Keratinocyte (primary cell): ENCODE results near the gene CTRB1. TPM values are rescaled to one million over a fixed set of nuclear protein-coding genes. Genes with fewer than 3 reads are reported as not detected.

Experiments
- DNase-seq: peaks from one replicate; pipeline ENCODE4 v3.0.0-alpha.2; 2011; ENCODE audit warnings: low read depth, missing footprints, low spot score
- FAIRE-seq: peaks from 2 replicates; lab custom pipeline; 2011; peaks lifted over from hg19 to GRCh38; lab: Jason Lieb, UNC
- H2AFZ ChIP-seq: 2 replicates; pipeline ENCODE4 v1.6.0; 2012; ENCODE audit warnings: low read length, control low read depth, inconsistent platforms; ENCODE audit not compliant: control insufficient read depth
- H3K27ac ChIP-seq: 2 replicates; pipeline ENCODE4 v1.5.1; 2011; ENCODE audit warnings: low read length; ENCODE audit not compliant: control insufficient read depth, insufficient read depth
- H3K27me3 ChIP-seq: 3 replicates; pipeline ENCODE4 v1.6.0; 2011; ENCODE audit warnings: low read length; ENCODE audit not compliant: control insufficient read depth, insufficient read depth; ENCODE audit errors: extremely low read depth
- H3K36me3 ChIP-seq, 2 experiments: 2 replicates in 1 of 2; 3 replicates in 1 of 2; pipeline ENCODE4 v1.5.1; 2011; ENCODE audit warnings: low read length in 2 of 2, mild to moderate bottlenecking in 1 of 2; ENCODE audit not compliant: control insufficient read depth in 2 of 2, insufficient read depth in 2 of 2; ENCODE audit errors: extremely low read depth in 1 of 2
- H3K4me1 ChIP-seq: 3 replicates; pipeline ENCODE4 v1.5.1; 2011; ENCODE audit warnings: low read length; ENCODE audit not compliant: control insufficient read depth, insufficient read depth; ENCODE audit errors: extremely low read depth
- H3K4me2 ChIP-seq: 3 replicates; pipeline ENCODE4 v1.6.0; 2011; ENCODE audit warnings: low read depth, low read length; ENCODE audit not compliant: control insufficient read depth, insufficient read depth; ENCODE audit errors: extremely low read depth
- H3K4me3 ChIP-seq, 3 experiments: fragments of 200-600 bp in 1 of 3; sonication (generic) in 1 of 3; 2 replicates in 2 of 3; 3 replicates in 1 of 3; pipeline ENCODE4 v1.5.1; 2011 to 2016; ENCODE audit warnings: low read length in 3 of 3, mild to moderate bottlenecking in 3 of 3, control low read depth in 2 of 3, inconsistent platforms in 1 of 3, low read depth in 1 of 3, mixed read lengths in 1 of 3, mixed run types in 1 of 3, moderate library complexity in 1 of 3; ENCODE audit not compliant: control insufficient read depth in 2 of 3, insufficient read depth in 2 of 3; ENCODE audit errors: extremely low read depth in 1 of 3
- H3K79me2 ChIP-seq: 2 replicates; pipeline ENCODE4 v1.6.0; 2012; ENCODE audit warnings: low read length; ENCODE audit not compliant: control insufficient read depth, insufficient read depth
- H3K9ac ChIP-seq: 3 replicates; pipeline ENCODE4 v1.6.0; 2011; ENCODE audit warnings: low read length; ENCODE audit not compliant: control insufficient read depth, insufficient read depth; ENCODE audit errors: extremely low read depth
- H3K9me1 ChIP-seq: 3 replicates; pipeline ENCODE4 v1.6.0; 2011; ENCODE audit warnings: low read length; ENCODE audit not compliant: control insufficient read depth, insufficient read depth; ENCODE audit errors: extremely low read depth
- H3K9me3 ChIP-seq: 2 replicates; pipeline ENCODE4 v1.5.1; 2012; ENCODE audit warnings: low read depth, low read length; ENCODE audit not compliant: control insufficient read depth
- H4K20me1 ChIP-seq: 3 replicates; pipeline ENCODE4 v1.6.0; 2011; ENCODE audit warnings: low read length; ENCODE audit not compliant: control insufficient read depth, insufficient read depth; ENCODE audit errors: extremely low read depth
- EZH2 ChIP-seq: IDR thresholded peaks from one replicate; pipeline ENCODE4 v1.6.1; 2012; ENCODE audit warnings: inconsistent platforms, mild to moderate bottlenecking, low read length, moderate library complexity
- dilution Hi-C: fragments of 300-500 bp; cut with MboI; formaldehyde crosslinking; loops from one replicate; pipeline ENCODE4 v1.7.0; 2020; ENCODE audit warnings: low sequenced_read_pairs; ENCODE audit not compliant: extremely low pct_ligation_motif_present
- polyA plus RNA-seq, 5 experiments: library from polyadenylated mRNA; depleted of rRNA in 3 of 5; stranded (reverse) in 3 of 5; stranded (forward) in 1 of 5; unstranded in 1 of 5; fragments of >200 nt; gene quantifications; 1 replicate in 1 of 5; 2 replicates in 3 of 5; 3 replicates in 1 of 5; pipeline versions ENCODE4 v1.2.1 to v1.2.3, GENCODE V29; 2011 to 2012; ENCODE audit warnings: missing spikeins in 2 of 5, low read depth in 1 of 5, low replicate concordance in 1 of 5
- TF ChIP-seq, protein P1 (sequence below), 3 experiments: IDR thresholded peaks in 1 of 3; conservative IDR thresholded peaks in 1 of 3; optimal IDR thresholded peaks in 1 of 3; 2 replicates in 2 of 3; 3 replicates in 1 of 3; pipeline versions ENCODE3 to v1.5.1; 2011; ENCODE audit warnings: low read length in 3 of 3, mild to moderate bottlenecking in 3 of 3, moderate library complexity in 2 of 3, control low read depth in 1 of 3, inconsistent platforms in 1 of 3; ENCODE audit not compliant: insufficient read depth in 2 of 3; ENCODE audit errors: extremely low read depth in 1 of 3

The CTRB1 gene
- polyA plus RNA-seq, 1 donor (not counting 4 experiments of a cell fraction or from before 2014, with no cell fraction given), result not detected

DNA sequence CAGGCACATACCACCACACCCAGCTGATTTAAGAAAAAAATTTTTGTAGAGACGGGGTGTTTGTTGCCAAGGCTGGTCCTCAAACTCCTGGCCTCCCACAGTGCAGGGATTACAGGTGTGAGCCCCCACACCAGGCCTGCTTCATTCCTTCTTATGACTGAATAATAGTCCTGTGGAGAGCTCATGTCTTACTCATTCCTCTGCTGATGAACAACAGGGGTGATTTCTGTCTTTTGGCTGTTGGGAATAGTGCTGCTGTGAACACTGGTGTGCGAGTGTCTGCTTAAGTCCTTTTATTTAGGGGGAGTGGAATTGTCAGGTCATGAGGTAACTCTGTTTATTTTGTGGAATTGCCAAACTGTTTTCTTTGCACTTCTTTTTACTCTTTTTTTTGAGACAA lies 2.7 kb upstream of the CTRB1 start:
- TF ChIP-seq EZH2, result no peak
- DNase-seq, result no peak
- Histone ChIP-seq H3K27ac (no peak overlapping the region), H3K79me2 (no peaks in the 10 kb centered on the region), H3K4me1 (no peaks in the 10 kb centered on the region), H3K9ac (no peak overlapping the region), H3K9me3 (no peaks in the 10 kb centered on the region), H3K27me3 (no peaks in the 10 kb centered on the region), H3K4me2 (no peak overlapping the region), H2AFZ (no peak overlapping the region), H4K20me1 (no peaks in the 10 kb centered on the region), H3K36me3 (no peaks in the 10 kb centered on the region), H3K4me3 (no peak overlapping the region), H3K9me1 (no peaks in the 10 kb centered on the region)
- FAIRE-seq, result no peak
- dilution Hi-C loops, result no loop called here

DNA sequence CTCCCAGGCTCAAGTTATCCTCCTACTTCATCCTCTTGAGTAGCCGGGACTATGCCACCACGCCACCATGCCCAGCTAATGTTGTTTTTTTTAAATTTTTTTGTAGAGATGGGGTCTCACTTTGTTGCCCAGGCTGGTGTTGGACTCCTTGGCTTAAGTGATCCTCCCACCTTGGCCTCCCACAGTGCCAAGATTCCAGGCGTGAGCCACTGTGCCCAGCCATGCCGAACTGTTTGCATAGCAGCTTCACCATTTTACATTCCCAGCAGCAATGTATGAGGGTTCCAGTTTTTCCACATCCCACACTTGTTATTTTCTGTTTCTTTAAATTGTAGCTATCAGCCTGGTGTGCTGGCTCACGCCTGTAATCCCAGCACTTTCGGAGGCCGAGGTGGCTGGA lies 2.2 kb upstream of the CTRB1 start:
- no peak overlapping the region for H3K27ac ChIP-seq
- TF ChIP-seq, protein P1, sequence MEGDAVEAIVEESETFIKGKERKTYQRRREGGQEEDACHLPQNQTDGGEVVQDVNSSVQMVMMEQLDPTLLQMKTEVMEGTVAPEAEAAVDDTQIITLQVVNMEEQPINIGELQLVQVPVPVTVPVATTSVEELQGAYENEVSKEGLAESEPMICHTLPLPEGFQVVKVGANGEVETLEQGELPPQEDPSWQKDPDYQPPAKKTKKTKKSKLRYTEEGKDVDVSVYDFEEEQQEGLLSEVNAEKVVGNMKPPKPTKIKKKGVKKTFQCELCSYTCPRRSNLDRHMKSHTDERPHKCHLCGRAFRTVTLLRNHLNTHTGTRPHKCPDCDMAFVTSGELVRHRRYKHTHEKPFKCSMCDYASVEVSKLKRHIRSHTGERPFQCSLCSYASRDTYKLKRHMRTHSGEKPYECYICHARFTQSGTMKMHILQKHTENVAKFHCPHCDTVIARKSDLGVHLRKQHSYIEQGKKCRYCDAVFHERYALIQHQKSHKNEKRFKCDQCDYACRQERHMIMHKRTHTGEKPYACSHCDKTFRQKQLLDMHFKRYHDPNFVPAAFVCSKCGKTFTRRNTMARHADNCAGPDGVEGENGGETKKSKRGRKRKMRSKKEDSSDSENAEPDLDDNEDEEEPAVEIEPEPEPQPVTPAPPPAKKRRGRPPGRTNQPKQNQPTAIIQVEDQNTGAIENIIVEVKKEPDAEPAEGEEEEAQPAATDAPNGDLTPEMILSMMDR (optimal IDR thresholded peaks at IDR 0.05 in 1 of 3, IDR thresholded peaks at IDR 0.05 in 1 of 3, conservative IDR thresholded peaks at IDR 0.05 in 1 of 3; ENCODE audit: extremely low read depth in 1 of 3, insufficient read depth in 2 of 3, low read length in 3 of 3), result no peak
- TF ChIP-seq EZH2, result no peak
- H3K9me3 ChIP-seq, result no peaks in the 10 kb centered on the region
- H2AFZ ChIP-seq, result no peak overlapping the region
- no peaks in the 10 kb centered on the region for H3K79me2 ChIP-seq
- H4K20me1 ChIP-seq, result no peaks in the 10 kb centered on the region
- no peaks in the 10 kb centered on the region for H3K4me1 ChIP-seq
- DNase-seq (no peak), FAIRE-seq (no peak)
- no peaks in the 10 kb centered on the region for H3K27me3 ChIP-seq
- no peaks in the 10 kb centered on the region for H3K36me3 ChIP-seq
- H3K4me3 ChIP-seq, result no peak overlapping the region
- no peak overlapping the region for H3K9ac ChIP-seq
- H3K9me1 ChIP-seq, result no peaks in the 10 kb centered on the region
- dilution Hi-C loops, result no loop called here
- H3K4me2 ChIP-seq, result no peak overlapping the region

DNA sequence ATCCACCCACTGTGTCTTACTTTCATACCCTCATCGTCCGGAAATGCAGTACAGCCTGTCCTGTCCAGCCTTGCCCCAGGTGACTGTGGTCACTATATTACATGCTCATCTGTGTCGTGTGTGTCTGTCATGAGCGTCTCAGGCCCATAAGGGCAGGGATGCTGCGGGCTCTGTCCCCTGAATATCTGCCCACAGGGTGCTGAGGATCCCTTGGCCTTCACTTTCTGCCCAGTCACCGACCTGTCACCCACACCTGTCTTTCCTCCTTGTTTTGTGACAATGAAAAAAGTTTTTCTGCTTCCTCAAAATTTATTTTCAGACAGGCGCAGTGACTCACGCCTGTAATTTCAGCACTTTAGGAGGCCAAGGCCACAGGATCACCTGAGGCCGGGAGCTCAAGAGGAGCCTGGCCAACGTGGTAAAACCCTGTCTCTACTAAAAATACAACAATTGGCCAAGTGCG lies 1.4 kb upstream of the CTRB1 start:
- no peaks in the 10 kb centered on the region for H3K79me2 ChIP-seq
- DNase-seq (no peak), FAIRE-seq (no peak)
- no peak overlapping the region for H3K4me2 ChIP-seq
- H3K9ac ChIP-seq, result no peak overlapping the region
- H4K20me1 ChIP-seq, result no peaks in the 10 kb centered on the region
- TF ChIP-seq, protein P1 (optimal IDR thresholded peaks at IDR 0.05 in 1 of 3, IDR thresholded peaks at IDR 0.05 in 1 of 3, conservative IDR thresholded peaks at IDR 0.05 in 1 of 3; ENCODE audit: extremely low read depth in 1 of 3, insufficient read depth in 2 of 3, low read length in 3 of 3), result no peak
- H3K9me1 ChIP-seq, result no peaks in the 10 kb centered on the region
- no peaks in the 10 kb centered on the region for H3K4me1 ChIP-seq
- no peaks in the 10 kb centered on the region for H3K27me3 ChIP-seq
- no peak overlapping the region for H3K4me3 ChIP-seq
- H2AFZ ChIP-seq, result no peak overlapping the region
- H3K9me3 ChIP-seq, result no peaks in the 10 kb centered on the region
- dilution Hi-C loops, result no loop called here
- H3K27ac ChIP-seq, result no peak overlapping the region
- no peaks in the 10 kb centered on the region for H3K36me3 ChIP-seq
